ENCODE data around the gene PPM1H.

PPM1H gene

GRCh38 chr12:62763312-62763711, 171.6 kb downstream of the PPM1H start (continued):
- TF ChIP-seq ZNF148 (tag by site-specific recombination; IDR thresholded peaks at IDR 0.05; ENCODE audit: borderline replicate concordance) = no peak
- no peak for TF ChIP-seq ZNF561 (tag by site-specific recombination; IDR thresholded peaks at IDR 0.05; ENCODE audit: borderline replicate concordance)
- no peak for TF ChIP-seq ZSCAN18 (tag by site-specific recombination; IDR thresholded peaks at IDR 0.05)
- TF ChIP-seq TCF7L2 (IDR thresholded peaks at IDR 0.05; ENCODE audit: borderline replicate concordance, low read depth, low read length) = no peak
- no peak for TF ChIP-seq ZNF416 (tag by site-specific recombination; IDR thresholded peaks at IDR 0.05)
- no peak for TF ChIP-seq BCL11B (tag by site-specific recombination; IDR thresholded peaks at IDR 0.05; ENCODE audit: low read depth)
- no peak for TF ChIP-seq ZNF449 (tag by site-specific recombination; IDR thresholded peaks at IDR 0.05)
- TF ChIP-seq ZNF707 (tag by site-specific recombination; IDR thresholded peaks at IDR 0.05) = no peak
- TF ChIP-seq ZNF792 (tag by site-specific recombination; IDR thresholded peaks at IDR 0.05) = no peak
- no peak for TF ChIP-seq ZNF654 (tag by site-specific recombination; IDR thresholded peaks at IDR 0.05; ENCODE audit: low read depth)

GRCh38 chr12:62762645-62763044, 172.3 kb downstream of the PPM1H start:
- CTCF ChIA-PET = interaction anchor here (0.7 kb wide), 1 partner anchor 324 kb away, joined by 3 read pairs; no protein-coding TSS in a partner anchor
- H3K9me3 ChIP-seq (ENCODE audit: control insufficient read depth, insufficient read depth, low read depth, low read length) = no peaks in the 10 kb centered on the region
- H3K4me1 ChIP-seq (ENCODE audit: control insufficient read depth, insufficient read depth, low read length) = peaks cover 19% of the 10 kb centered on the region
- H3K36me3 ChIP-seq (ENCODE audit: control insufficient read depth in 2 of 2, insufficient read depth in 1 of 2, low read length in 2 of 2) = no peaks in the 10 kb centered on the region
- TF ChIP-seq REPIN1 (tag by site-specific recombination; IDR thresholded peaks at IDR 0.05; ENCODE audit: low read depth) (no peak), PRDM1 (tag by site-specific recombination; IDR thresholded peaks at IDR 0.05) (no peak), ZNF416 (tag by site-specific recombination; IDR thresholded peaks at IDR 0.05) (no peak), ZNF670 (tag by site-specific recombination; IDR thresholded peaks at IDR 0.05; ENCODE audit: low read depth) (no peak)
- no peak overlapping the region for H3K4me3 ChIP-seq (ENCODE audit: low read depth, low read length)
- POLR2A ChIA-PET = interaction anchor here (1.0 kb wide), 1 partner anchor 159 kb away, joined by 3 read pairs; no protein-coding TSS in a partner anchor
- H3K27ac ChIP-seq (ENCODE audit: extremely low read depth, low read depth, low read length) = no peak overlapping the region

GRCh38 chr12:62761658-62762057, 173.3 kb downstream of the PPM1H start:
- Histone ChIP-seq H3K9me3 (ENCODE audit: control insufficient read depth, insufficient read depth, low read depth, low read length) (no peaks in the 10 kb centered on the region), H3K4me3 (ENCODE audit: low read depth, low read length) (no peak overlapping the region), H3K27ac (ENCODE audit: extremely low read depth, low read depth, low read length) (no peak overlapping the region), H3K4me1 (ENCODE audit: control insufficient read depth, insufficient read depth, low read length) (peaks cover 19% of the 10 kb centered on the region), H3K36me3 (ENCODE audit: control insufficient read depth in 2 of 2, insufficient read depth in 1 of 2, low read length in 2 of 2) (no peaks in the 10 kb centered on the region)
- no peak for TF ChIP-seq ZNF148 (tag by site-specific recombination; IDR thresholded peaks at IDR 0.05; ENCODE audit: borderline replicate concordance)
- TF ChIP-seq ZNF473 (tag by site-specific recombination; IDR thresholded peaks at IDR 0.05) = no peak
- no peak for TF ChIP-seq ZNF280C (tag by site-specific recombination; IDR thresholded peaks at IDR 0.05)
- no peak for TF ChIP-seq ZBTB48 (tag by site-specific recombination; IDR thresholded peaks at IDR 0.05)
- TF ChIP-seq SCRT2 (tag by site-specific recombination; IDR thresholded peaks at IDR 0.05) = no peak
- no peak for TF ChIP-seq ZNF112 (tag by site-specific recombination; IDR thresholded peaks at IDR 0.05)
- TF ChIP-seq MYNN (tag by site-specific recombination; IDR thresholded peaks at IDR 0.05; ENCODE audit: borderline replicate concordance) = no peak
- no peak for TF ChIP-seq ZFHX2 (tag by site-specific recombination; conservative IDR thresholded peaks at IDR 0.05)
- TF ChIP-seq ZNF426 (tag by site-specific recombination; IDR thresholded peaks at IDR 0.05) = no peak
- TF ChIP-seq ZNF548 (tag by site-specific recombination; IDR thresholded peaks at IDR 0.05) = no peak
- no peak for TF ChIP-seq ZNF302 (tag by site-specific recombination; IDR thresholded peaks at IDR 0.05; ENCODE audit: low read depth)
- TF ChIP-seq ZNF785 (tag by site-specific recombination; IDR thresholded peaks at IDR 0.05) = no peak
- POLR2A ChIA-PET = interaction anchor here (1.0 kb wide), 1 partner anchor 158 kb away, joined by 3 read pairs; no protein-coding TSS in a partner anchor
- CTCF ChIA-PET = interaction anchor here (0.7 kb wide), 1 partner anchor 323 kb away, joined by 3 read pairs; no protein-coding TSS in a partner anchor
